HG02623 (cell line): ENCODE measurements around the gene PCDH9.

Source experiments
- ATAC-seq: cut with Tn5 transposase; IDR thresholded peaks from one replicate; pipeline ENCODE4 v1.9.1; 2021; ENCODE audit warnings: moderate library complexity; ENCODE audit not compliant: unreplicated experiment

The PCDH9 gene

GRCh38 chr13:66359910-66360552, 870.1 kb downstream of the PCDH9 start:
- no peak for ATAC-seq

GRCh38 chr13:66359393-66359792, 870.7 kb downstream of the PCDH9 start:
- no peak for ATAC-seq

- no peak for ATAC-seq
Observed at GRCh38 chr13:66358564-66358963, 871.6 kb downstream of the PCDH9 start.

GRCh38 chr13:66357463-66357862, 872.7 kb downstream of the PCDH9 start:
- ATAC-seq: no peak

- no peak for ATAC-seq
Observed at GRCh38 chr13:66354879-66355751, 875.0 kb downstream of the PCDH9 start.

GRCh38 chr13:66353664-66354063, 876.5 kb downstream of the PCDH9 start:
- no peak for ATAC-seq

GRCh38 chr13:66349966-66350365, 880.2 kb downstream of the PCDH9 start:
- ATAC-seq: no peak

- no peak for ATAC-seq
Observed at GRCh38 chr13:66348745-66349690, 881.1 kb downstream of the PCDH9 start.

GRCh38 chr13:66347486-66348117, 882.5 kb downstream of the PCDH9 start:
- no peak for ATAC-seq

GRCh38 chr13:66345971-66346370, 884.2 kb downstream of the PCDH9 start:
- ATAC-seq: no peak

- no peak for ATAC-seq
Observed at GRCh38 chr13:66345518-66345810, 884.7 kb downstream of the PCDH9 start.

GRCh38 chr13:66344805-66345517, 885.2 kb downstream of the PCDH9 start:
- no peak for ATAC-seq

GRCh38 chr13:66343224-66343828, 886.8 kb downstream of the PCDH9 start:
- no peak for ATAC-seq

- ATAC-seq: no peak
Observed at GRCh38 chr13:66341635-66342377, 888.3 kb downstream of the PCDH9 start.

- no peak for ATAC-seq
Observed at GRCh38 chr13:66339214-66339613, 890.9 kb downstream of the PCDH9 start.

GRCh38 chr13:66338542-66338941, 891.6 kb downstream of the PCDH9 start:
- no peak for ATAC-seq

GRCh38 chr13:66335626-66336025, 894.5 kb downstream of the PCDH9 start:
- no peak for ATAC-seq

GRCh38 chr13:66329988-66330451, 900.1 kb downstream of the PCDH9 start:
- ATAC-seq: no peak

GRCh38 chr13:66328476-66328875, 901.7 kb downstream of the PCDH9 start:
- ATAC-seq: no peak
